Spinal cord (tissue), 10 donors: ENCODE measurements around the gene MT4. TPM values are rescaled to one million over a fixed set of nuclear protein-coding genes. Genes with fewer than 3 reads are reported as not detected.

Experiments used
- DNase-seq, 6 donors: peaks; one replicate each; pipeline versions ENCODE4 v3.0.0 to v3.0.0-alpha.2; 2013 to 2015; ENCODE audit warnings: low spot score in 6 of 6, low read depth in 4 of 6
- H3K27ac ChIP-seq: one replicate; pipeline ENCODE4 v1.5.1; 2013; ENCODE audit warnings: low read depth, low read length, control low read depth
- H3K27me3 ChIP-seq: one replicate; pipeline ENCODE4 v1.6.1; 2013; ENCODE audit warnings: low read length; ENCODE audit not compliant: control insufficient read depth, insufficient read depth
- H3K36me3 ChIP-seq: one replicate; pipeline ENCODE4 v1.6.1; 2013; ENCODE audit warnings: low read length; ENCODE audit not compliant: control insufficient read depth, insufficient read depth
- H3K4me1 ChIP-seq: one replicate; pipeline ENCODE4 v1.6.1; 2013; ENCODE audit warnings: low read length; ENCODE audit not compliant: control insufficient read depth, insufficient read depth
- H3K4me3 ChIP-seq: one replicate; pipeline ENCODE4 v1.5.1; 2013; ENCODE audit warnings: low read depth, low read length, control low read depth
- H3K9me3 ChIP-seq: one replicate; pipeline ENCODE4 v1.6.1; 2013; ENCODE audit warnings: low read length; ENCODE audit not compliant: control insufficient read depth, insufficient read depth
- WGBS: methylation state at CpG from one replicate; pipeline ENCODE4 v1.1.5; 2013; ENCODE audit warnings: missing lambda C conversion rate; ENCODE audit not compliant: insufficient coverage; 5-methylcytosine and 5-hydroxymethylcytosine counted together
- polyA plus RNA-seq, 2 donors: library from polyadenylated mRNA; unstranded; fragments of 120-200 nt; gene quantifications; one replicate each; pipeline ENCODE4 v1.2.1, GENCODE V29; 2013; ENCODE audit not compliant: insufficient read length in 2 of 2
- total RNA-seq, 2 donors: library from RNA; depleted of rRNA in 1 of 2; stranded (reverse); fragments of 120-200 nt in 1 of 2; fragments of >200 nt in 1 of 2; gene quantifications; one replicate each; pipeline versions ENCODE4 v1.2.3 to v1.2.4, GENCODE V29; 2013 to 2014
- donor health status: healthy.

The MT4 gene
- total and polyA plus RNA-seq, 4 donors: not detected

DNA sequence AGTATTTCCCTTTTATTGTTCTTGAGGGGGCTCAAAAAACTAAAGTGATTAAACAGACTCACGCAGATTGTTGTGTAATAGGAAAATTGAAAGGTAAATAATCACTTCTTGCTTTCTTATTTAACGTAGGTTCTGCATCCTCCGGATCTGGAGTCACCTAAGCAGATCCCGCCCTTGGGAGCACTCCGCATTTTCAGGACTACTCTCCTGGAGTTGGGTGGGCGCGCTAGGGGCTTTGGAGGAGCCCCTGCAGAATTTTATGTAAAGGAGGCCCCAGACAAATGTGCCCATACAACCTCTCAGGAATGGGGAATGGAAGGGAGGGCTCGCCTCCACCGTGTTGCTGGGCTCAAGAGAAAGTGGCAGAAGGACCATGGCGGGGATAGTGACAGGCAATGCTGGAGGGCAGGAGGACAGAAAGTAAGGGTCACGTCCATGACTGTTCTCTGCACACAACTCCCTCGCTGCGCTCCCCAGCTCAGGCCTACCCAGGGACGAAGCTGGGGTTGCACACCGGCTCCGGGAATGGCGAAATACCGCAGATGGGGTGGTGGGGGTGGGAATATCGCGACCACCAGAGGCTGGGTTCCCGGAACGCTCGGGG lies 51.8 kb downstream of the MT4 start:
- Histone ChIP-seq H3K4me1 (peaks cover 20% of the 10 kb centered on the region), H3K27me3 (peaks cover 28% of the 10 kb centered on the region), H3K9me3 (no peaks in the 10 kb centered on the region), H3K36me3 (no peaks in the 10 kb centered on the region), H3K27ac (no peak overlapping the region), H3K4me3 (peak overlapping the region; percentile 24)
- no peak for DNase-seq
- WGBS: 27% methylated on average over 18 of the region's 23 CpGs

DNA sequence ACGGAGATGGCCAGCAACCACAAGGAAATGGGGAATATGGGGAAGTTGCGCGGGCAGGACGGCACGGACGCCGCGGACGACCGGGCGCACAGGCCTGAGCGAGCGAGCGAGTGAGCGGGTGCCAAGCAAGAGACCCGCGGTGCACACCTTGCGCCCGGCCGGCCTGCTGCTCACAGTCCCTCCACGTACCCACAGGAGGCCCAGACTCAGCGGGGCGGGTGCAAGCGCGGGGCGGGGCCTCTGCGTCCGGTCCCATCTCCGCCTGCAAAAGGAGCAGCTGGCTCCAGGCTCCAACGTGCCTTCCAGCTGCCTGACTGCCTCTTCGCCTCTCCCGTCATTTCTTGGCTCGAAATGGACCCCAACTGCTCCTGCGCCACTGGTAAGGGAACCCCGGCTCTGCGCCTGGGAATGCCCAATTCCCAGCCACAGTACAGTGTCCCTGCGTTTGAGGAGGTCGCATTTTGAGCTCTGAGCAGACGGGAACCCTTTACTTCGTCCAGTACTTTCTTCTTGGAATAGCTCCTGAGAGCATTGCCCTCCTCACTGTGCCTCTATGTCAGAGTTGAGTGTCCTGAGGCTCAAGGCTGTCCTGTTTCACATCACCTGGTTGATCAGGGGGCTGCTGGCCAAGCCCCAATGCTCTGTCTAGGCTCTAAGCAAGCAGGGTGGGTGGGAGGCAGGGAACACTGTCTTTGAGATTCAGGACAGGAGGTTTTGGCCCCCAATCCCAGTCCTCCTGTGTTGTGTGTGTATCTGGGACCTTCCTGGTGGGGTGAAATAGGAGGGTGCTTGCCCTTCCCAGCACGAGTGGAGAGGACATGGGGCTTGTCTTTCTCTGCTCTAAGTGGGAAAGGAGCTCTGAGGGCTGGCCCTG lies 52.6 kb downstream of the MT4 start:
- under 1% methylated on average over 39 of the region's 41 CpGs for WGBS
- no peaks in the 10 kb centered on the region for H3K36me3 ChIP-seq
- H3K27me3 ChIP-seq: peaks cover 28% of the 10 kb centered on the region
- H3K9me3 ChIP-seq: no peaks in the 10 kb centered on the region
- peak overlapping the region; percentile 24 for H3K4me3 ChIP-seq
- no peak overlapping the region for H3K27ac ChIP-seq
- peaks cover 20% of the 10 kb centered on the region for H3K4me1 ChIP-seq
- peak in 2 of 6 donors; percentile 47 to 77 for DNase-seq

DNA sequence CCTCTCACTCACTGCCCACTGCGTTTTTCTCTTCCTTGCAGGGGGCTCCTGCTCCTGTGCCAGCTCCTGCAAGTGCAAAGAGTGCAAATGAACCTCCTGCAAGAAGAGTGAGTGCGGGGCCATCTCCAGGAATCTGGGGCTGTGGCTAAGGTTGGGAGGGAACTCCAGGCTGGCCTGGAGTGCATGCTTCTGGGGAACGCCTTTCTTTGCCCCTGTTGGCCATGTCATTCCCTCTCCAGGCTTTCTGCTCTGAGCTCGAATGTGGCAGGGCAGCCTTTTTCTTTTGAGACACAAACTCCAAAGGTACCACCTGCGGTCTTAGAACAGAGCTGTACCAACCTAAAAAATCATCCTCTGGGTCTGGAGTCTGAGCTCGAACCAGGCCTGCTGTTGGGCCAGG lies 53.3 kb downstream of the MT4 start:
- Histone ChIP-seq H3K9me3 (no peaks in the 10 kb centered on the region), H3K27ac (no peak overlapping the region), H3K4me3 (no peak overlapping the region), H3K36me3 (no peaks in the 10 kb centered on the region), H3K4me1 (peaks cover 20% of the 10 kb centered on the region), H3K27me3 (peaks cover 28% of the 10 kb centered on the region)
- DNase-seq: no peak
- WGBS: 51% methylated on average over 6 of the region's 6 CpGs

Other genes with a start within 250 kb of the MT4 start
- 100 to 1,000 TPM; 122 to 239 TPM for gene AMFR, start 139.5 kb upstream of the MT4 start, total RNA-seq
- 100 to 1,000 TPM; 124 to 133 TPM for gene AMFR, start 139.5 kb upstream of the MT4 start, polyA plus RNA-seq
- 100 to 1,000 TPM in 1 of 2 donors, 10 to 100 TPM in 1; 96.8 to 151 TPM for gene NUDT21, start 113.7 kb upstream of the MT4 start, total RNA-seq
- gene NUDT21, start 113.7 kb upstream of the MT4 start, polyA plus RNA-seq: 100 to 1,000 TPM in 1 of 2 donors, 10 to 100 TPM in 1; 79.7 to 103 TPM
- 10 to 100 TPM; 45.5 to 56.3 TPM for gene OGFOD1, start 113.5 kb upstream of the MT4 start, total RNA-seq
- 10 to 100 TPM; 35.1 to 39.7 TPM for gene OGFOD1, start 113.5 kb upstream of the MT4 start, polyA plus RNA-seq
- 100 to 1,000 TPM; 126 to 132 TPM for gene BBS2, start 45.0 kb upstream of the MT4 start, total RNA-seq
- gene BBS2, start 45.0 kb upstream of the MT4 start, polyA plus RNA-seq: 100 to 1,000 TPM in 1 of 2 donors, 10 to 100 TPM in 1; 94.8 to 101 TPM
- gene MT3, start 24.5 kb downstream of the MT4 start, total RNA-seq: 10 to 100 TPM; 32.5 to 74.1 TPM
- gene MT3, start 24.5 kb downstream of the MT4 start, polyA plus RNA-seq: 100 to 1,000 TPM; 297 to 363 TPM
- 10 to 100 TPM in 1 of 2 donors, 1 to 10 TPM in 1; 5.6 to 22.2 TPM for gene MT2A, start 43.5 kb downstream of the MT4 start, total RNA-seq
- gene MT2A, start 43.5 kb downstream of the MT4 start, polyA plus RNA-seq: 10 to 100 TPM; 64.6 to 97.9 TPM
- gene MT1E, start 60.7 kb downstream of the MT4 start, total RNA-seq: 10 to 100 TPM; 29.5 to 37.0 TPM
- gene MT1E, start 60.7 kb downstream of the MT4 start, polyA plus RNA-seq: 10 to 100 TPM; 38.0 to 55.8 TPM
- 1 to 10 TPM; 4.0 to 4.3 TPM for gene MT1M, start 67.6 kb downstream of the MT4 start, total RNA-seq
- 10 to 100 TPM in 1 of 2 donors, 1 to 10 TPM in 1; 6.6 to 10.5 TPM for gene MT1M, start 67.6 kb downstream of the MT4 start, polyA plus RNA-seq
- gene MT1A, start 73.6 kb downstream of the MT4 start, total RNA-seq: not detected
- gene MT1A, start 73.6 kb downstream of the MT4 start, polyA plus RNA-seq: not detected
- not detected for gene MT1B, start 86.8 kb downstream of the MT4 start, total RNA-seq
- gene MT1B, start 86.8 kb downstream of the MT4 start, polyA plus RNA-seq: 1 to 10 TPM in 1 of 2 donors, not detected in 1; 1.1 TPM
- 1 to 10 TPM; 3.6 to 4.5 TPM for gene MT1F, start 92.9 kb downstream of the MT4 start, total RNA-seq
- gene MT1F, start 92.9 kb downstream of the MT4 start, polyA plus RNA-seq: 10 to 100 TPM; 21.4 to 31.0 TPM
- 1 to 10 TPM; 1.7 to 1.9 TPM for gene MT1G, start 103.0 kb downstream of the MT4 start, total RNA-seq
- gene MT1G, start 103.0 kb downstream of the MT4 start, polyA plus RNA-seq: 1 to 10 TPM; 1.8 to 3.1 TPM
- 1 to 10 TPM in 1 of 2 donors, not detected in 1; 1.1 TPM for gene MT1H, start 104.7 kb downstream of the MT4 start, total RNA-seq
- not detected for gene MT1H, start 104.7 kb downstream of the MT4 start, polyA plus RNA-seq
- gene MT1X, start 117.4 kb downstream of the MT4 start, total RNA-seq: 10 to 100 TPM; 15.0 to 31.3 TPM
- gene MT1X, start 117.4 kb downstream of the MT4 start, polyA plus RNA-seq: 10 to 100 TPM; 20.7 to 29.1 TPM
- gene NUP93, start 165.1 kb downstream of the MT4 start, total RNA-seq: 100 to 1,000 TPM; 103 to 128 TPM
- 100 to 1,000 TPM; 117 to 125 TPM for gene NUP93, start 165.1 kb downstream of the MT4 start, polyA plus RNA-seq